ENCODE data around the gene HIVEP3. TPM values are rescaled to one million over a fixed set of nuclear protein-coding genes. Genes with fewer than 3 reads are reported as not detected.
A peak's percentile ranks its signal among the peaks of the same experiment; 100 is the strongest.

Gene HIVEP3
- total and polyA plus RNA-seq, 11 donors: 3.2 to 11.9 (median 5.0) TPM

- no peak for ATAC-seq
- 80 to 90% (median 87%) methylated on average over 6 of the region's 6 CpGs for WGBS, 4 donors
These were observed 410.9 kb downstream of the HIVEP3 start for GRCh38 chr1:41507836-41508235.

GRCh38 chr1:41507110-41507720 is 411.5 kb downstream of the HIVEP3 start:
- Histone ChIP-seq H3K27me3 (no peaks in the 10 kb centered on the region), H3K36me3 (peaks cover 0 to 5% (median 0%) of the 10 kb centered on the region in 9 donors), H3K27ac (no peak overlapping the region), H3K4me3 (no peak overlapping the region), H3K9me3 (no peaks in the 10 kb centered on the region), H3K4me1 (peaks cover 0 to 22% (median 3%) of the 10 kb centered on the region in 12 donors)
- no peak for TF ChIP-seq CTCF (IDR thresholded peaks at IDR 0.05)
- DNase-seq: no peak
- 72 to 81% (median 79%) methylated on average over 13 of the region's 13 CpGs for WGBS, 4 donors
- ATAC-seq: no peak
- intact Hi-C loops (cut with DNase I): no loop called here

More at GRCh38 chr1:41507836-41508235, 410.9 kb downstream of the HIVEP3 start:
- H3K9me3 ChIP-seq: no peaks in the 10 kb centered on the region
- no peak overlapping the region for H3K27ac ChIP-seq
- peaks cover 0 to 16% (median 3%) of the 10 kb centered on the region in 12 donors for H3K4me1 ChIP-seq
- DNase-seq: peak in 1 of 5 donors; percentile 23
- H3K4me3 ChIP-seq: no peak overlapping the region
- H3K27me3 ChIP-seq: no peaks in the 10 kb centered on the region
- intact Hi-C loops (cut with DNase I): no loop called here
- TF ChIP-seq POLR2A (IDR thresholded peaks at IDR 0.05): no peak
- peaks cover 0 to 10% (median 0%) of the 10 kb centered on the region in 9 donors for H3K36me3 ChIP-seq

- peak in 1 of 5 donors; percentile 57 for DNase-seq
- H3K27ac ChIP-seq: peak overlapping the region in 1 of 12 donors; percentile 91
- H3K9me3 ChIP-seq: no peaks in the 10 kb centered on the region
- peaks cover 0 to 44% (median 15%) of the 10 kb centered on the region in 12 donors for H3K4me1 ChIP-seq
- H3K36me3 ChIP-seq: no peaks in the 10 kb centered on the region
- no peak for TF ChIP-seq POLR2A (IDR thresholded peaks at IDR 0.05)
- H3K4me3 ChIP-seq: no peak overlapping the region
- no peak for ATAC-seq
- H3K27me3 ChIP-seq: no peaks in the 10 kb centered on the region
- WGBS, 4 donors: 59 to 64% (median 63%) methylated on average over 14 to 15 of the region's 15 CpGs
- intact Hi-C loops (cut with DNase I): no loop called here
These were observed 414.3 kb downstream of the HIVEP3 start for GRCh38 chr1:41504114-41505035.

- no peak for ATAC-seq
- Histone ChIP-seq H3K4me3 (no peak overlapping the region), H3K9me3 (no peaks in the 10 kb centered on the region), H3K27me3 (no peaks in the 10 kb centered on the region), H3K4me1 (peaks cover 0 to 52% (median 21%) of the 10 kb centered on the region in 12 donors), H3K27ac (peak overlapping the region in 4 of 12 donors; percentile 15 to 91 (median 36)), H3K36me3 (no peaks in the 10 kb centered on the region)
- intact Hi-C loops (cut with DNase I): no loop called here
- WGBS, 4 donors: 92 to 95% (median 92%) methylated on average over 11 of the region's 11 CpGs
- TF ChIP-seq POLR2A (IDR thresholded peaks at IDR 0.05) (no peak), CTCF (IDR thresholded peaks at IDR 0.05) (no peak)
- DNase-seq: no peak
These were observed 415.1 kb downstream of the HIVEP3 start for GRCh38 chr1:41503538-41504113.

GRCh38 chr1:41502912-41503311 is 415.8 kb downstream of the HIVEP3 start:
- intact Hi-C loops (cut with DNase I): no loop called here
- Histone ChIP-seq H3K9me3 (no peaks in the 10 kb centered on the region), H3K36me3 (no peaks in the 10 kb centered on the region), H3K27me3 (no peaks in the 10 kb centered on the region), H3K27ac (peak overlapping the region in 6 of 12 donors; percentile 15 to 91 (median 37)), H3K4me3 (no peak overlapping the region), H3K4me1 (peaks cover 0 to 59% (median 24%) of the 10 kb centered on the region in 12 donors)
- DNase-seq (peak in 2 of 5 donors; percentile 59 to 64), ATAC-seq (peak; percentile 1 to 24 (median 2))
- 44 to 65% (median 57%) methylated on average over 4 to 5 of the region's 5 CpGs for WGBS, 4 donors
- TF ChIP-seq CTCF (IDR thresholded peaks at IDR 0.05): no peak
- no peak for TF ChIP-seq POLR2A (IDR thresholded peaks at IDR 0.05)

All from heart left ventricle (tissue), 16 donors.